SK-N-SH (cell line): Measurements from ENCODE around the gene MBD3L4. TPM values are rescaled to one million over a fixed set of nuclear protein-coding genes. Genes with fewer than 3 reads are reported as not detected.

ENCODE experiments used
- CTCF ChIA-PET: fragments of 300-600, 350-600 bp; formaldehyde crosslinking; extraction: SDS; loops from one replicate; lab custom pipeline; 2021; lab: Yijun Ruan, JAX
- POLR2A ChIA-PET: fragments of 350-600 bp; sonication (Branson Sonifier 250); formaldehyde crosslinking; extraction: SDS; loops from one replicate; lab custom pipeline; 2020; ENCODE audit warnings: antibody characterized with exemption, inconsistent platforms; lab: Yijun Ruan, JAX
- DNase-seq: peaks from one replicate; pipeline ENCODE4 v3.0.0; 2012
- H2AFZ ChIP-seq: fragments of 200-600 bp; sonication (generic); 2 replicates; pipeline ENCODE4 v1.8.1; 2016; ENCODE audit warnings: antibody characterized with exemption, mild to moderate bottlenecking, low read depth
- H3F3A ChIP-seq: fragments of 200-600 bp; sonication (generic); replicated peaks from 2 replicates; pipeline ENCODE3; 2016; ENCODE audit warnings: antibody characterized with exemption, mild to moderate bottlenecking; ENCODE audit not compliant: insufficient read depth
- H3K27ac ChIP-seq, 2 experiments: fragments of 200-500 bp in 1 of 2; fragments of 200-600 bp in 1 of 2; sonication (Bioruptor generic) in 1 of 2; sonication (generic), shearing (Covaris generic) in 1 of 2; 2 replicates each; pipeline versions ENCODE4 v1.5.1 to v1.6.1; 2014 to 2016; ENCODE audit warnings: low read depth in 2 of 2, inconsistent platforms in 1 of 2, low read length in 1 of 2, mild to moderate bottlenecking in 1 of 2, mixed read lengths in 1 of 2
- H3K27me3 ChIP-seq: fragments of 200-600 bp; sonication (generic), shearing (Covaris generic); 2 replicates; pipeline ENCODE4 v1.6.1; 2016; ENCODE audit warnings: mixed run types; ENCODE audit not compliant: insufficient read depth
- H3K36me3 ChIP-seq, 2 experiments: fragments of 200-500 bp in 1 of 2; fragments of 200-600 bp in 1 of 2; sonication (Bioruptor generic) in 1 of 2; sonication (generic) in 1 of 2; replicated peaks in 1 of 2; 2 replicates each; pipeline versions ENCODE3 to v1.5.1; 2014 to 2016; ENCODE audit warnings: low read length in 1 of 2, mild to moderate bottlenecking in 1 of 2; ENCODE audit not compliant: insufficient read depth in 2 of 2, control insufficient read depth in 1 of 2
- H3K4me1 ChIP-seq, 2 experiments: fragments of 200-500 bp in 1 of 2; fragments of 200-600 bp in 1 of 2; sonication (Bioruptor generic) in 1 of 2; sonication (generic), shearing (Covaris generic) in 1 of 2; 2 replicates each; pipeline versions ENCODE4 v1.5.1 to v1.6.1; 2014 to 2016; ENCODE audit warnings: low read depth in 1 of 2, low read length in 1 of 2, mixed run types in 1 of 2; ENCODE audit not compliant: insufficient read depth in 2 of 2, control insufficient read depth in 1 of 2
- H3K4me2 ChIP-seq: fragments of 200-600 bp; sonication (generic), shearing (Covaris generic); 2 replicates; pipeline ENCODE4 v1.6.1; 2017; ENCODE audit warnings: mixed run types
- H3K4me3 ChIP-seq, 2 experiments: fragments of 200-500 bp in 1 of 2; fragments of 200-600 bp in 1 of 2; sonication (Bioruptor generic) in 1 of 2; sonication (generic), shearing (Covaris generic) in 1 of 2; 2 replicates each; pipeline versions ENCODE4 v1.5.1 to v1.8.1; 2014 to 2016; ENCODE audit warnings: low read depth in 2 of 2, inconsistent platforms in 1 of 2, low read length in 1 of 2, mild to moderate bottlenecking in 1 of 2, mixed read lengths in 1 of 2, moderate library complexity in 1 of 2
- H3K79me2 ChIP-seq: fragments of 200-600 bp; sonication (generic); 2 replicates; pipeline ENCODE4 v1.8.1; 2017; ENCODE audit warnings: mild to moderate bottlenecking; ENCODE audit not compliant: insufficient read depth
- H3K9ac ChIP-seq: fragments of 200-600 bp; sonication (generic); 2 replicates; pipeline ENCODE4 v1.6.1; 2017; ENCODE audit warnings: mixed run types
- H3K9me2 ChIP-seq: fragments of 200-600 bp; sonication (generic); 2 replicates; pipeline ENCODE4 v1.6.1; 2017; ENCODE audit warnings: mixed run types
- H3K9me3 ChIP-seq: fragments of 200-600 bp; sonication (generic); 2 replicates; pipeline ENCODE4 v1.6.1; 2017; ENCODE audit warnings: mixed run types, mild to moderate bottlenecking, moderate library complexity
- H4K20me1 ChIP-seq: fragments of 200-600 bp; sonication (generic); 2 replicates; pipeline ENCODE4 v1.6.1; 2017; ENCODE audit warnings: mild to moderate bottlenecking, mixed run types; ENCODE audit not compliant: insufficient read depth
- ELF1 ChIP-seq: IDR thresholded peaks from 2 replicates; pipeline ENCODE4 v1.4.0; 2012
- EZH2phosphoT487 ChIP-seq: fragments of 200-600 bp; sonication (generic); IDR thresholded peaks from 2 replicates; pipeline ENCODE4 v1.6.1; 2017; ENCODE audit warnings: low read depth, mixed run types, mild to moderate bottlenecking, antibody characterized with exemption, moderate library complexity, borderline replicate concordance
- FOSL2 ChIP-seq: IDR thresholded peaks from 2 replicates; pipeline ENCODE4 v1.4.0; 2012; ENCODE audit warnings: low read depth, mild to moderate bottlenecking, moderate library complexity, borderline replicate concordance
- FOXJ3 ChIP-seq: sonication (generic); formaldehyde crosslinking; IDR thresholded peaks from 2 replicates; pipeline ENCODE4 v1.5.1; 2020; ENCODE audit warnings: mild to moderate bottlenecking, missing genetic modification reagents
- FOXM1 ChIP-seq: IDR thresholded peaks from 2 replicates; pipeline ENCODE4 v1.4.0; 2012; ENCODE audit warnings: low read depth, mild to moderate bottlenecking
- GABPA ChIP-seq: IDR thresholded peaks from 2 replicates; pipeline ENCODE4 v1.4.0; 2012; ENCODE audit warnings: low read depth, mild to moderate bottlenecking
- MEF2A ChIP-seq: IDR thresholded peaks from 2 replicates; pipeline ENCODE4 v1.4.0; 2012; ENCODE audit warnings: low read depth, borderline replicate concordance
- NRF1 ChIP-seq: IDR thresholded peaks from 2 replicates; pipeline ENCODE4 v1.6.1; 2012; ENCODE audit warnings: low read depth, mild to moderate bottlenecking, low read length
- RFX5 ChIP-seq: IDR thresholded peaks from 2 replicates; pipeline ENCODE4 v1.6.1; 2012; ENCODE audit warnings: mild to moderate bottlenecking, improper control_type of control experiment, low read length
- RXRA ChIP-seq: IDR thresholded peaks from 2 replicates; pipeline ENCODE4 v1.4.0; 2012; ENCODE audit warnings: low read depth, mild to moderate bottlenecking, borderline replicate concordance
- SIN3A ChIP-seq: IDR thresholded peaks from 2 replicates; pipeline ENCODE4 v1.6.1; 2012; ENCODE audit warnings: low read depth, mild to moderate bottlenecking, low read length, moderate library complexity, borderline replicate concordance
- SMC3 ChIP-seq: IDR thresholded peaks from 2 replicates; pipeline ENCODE4 v1.6.1; 2012; ENCODE audit warnings: low read depth, low read length, improper control_type of control experiment
- TEAD4 ChIP-seq: IDR thresholded peaks from 2 replicates; pipeline ENCODE4 v1.4.0; 2012; ENCODE audit warnings: mild to moderate bottlenecking, borderline replicate concordance; ENCODE audit not compliant: insufficient read depth
- WGBS: methylation state at CpG from one replicate; pipeline ENCODE4 v1.1.6; 2017; ENCODE audit warnings: low lambda C conversion rate; 5-methylcytosine and 5-hydroxymethylcytosine counted together
- polyA plus RNA-seq, 3 experiments: library from polyadenylated mRNA; depleted of rRNA; stranded (reverse); fragments of >200 nt; gene quantifications; 2 replicates each; pipeline ENCODE4 v1.2.3, GENCODE V29; 2012
- TF ChIP-seq, protein P1 (sequence below): IDR thresholded peaks from 2 replicates; pipeline ENCODE4 v1.4.0; 2012; ENCODE audit warnings: low read depth
- TF ChIP-seq, protein P2 (sequence below): IDR thresholded peaks from 2 replicates; pipeline ENCODE4 v1.6.1; 2012; ENCODE audit warnings: mild to moderate bottlenecking, low read depth, low read length, moderate library complexity
- TF ChIP-seq, protein P3 (sequence below): fragments of 150-350 bp; IDR thresholded peaks from 2 replicates; pipeline ENCODE4 v1.6.1; 2017; ENCODE audit warnings: antibody characterized with exemption, low read length, low read depth, borderline replicate concordance
- TF ChIP-seq, protein P4 (sequence below): fragments of 200-600 bp; sonication (generic); IDR thresholded peaks from 2 replicates; pipeline ENCODE4 v1.6.1; 2017; ENCODE audit warnings: antibody characterized with exemption, mild to moderate bottlenecking, moderate library complexity

Gene MBD3L4
- polyA plus RNA-seq, 1 of the 3 experiments (the other 2 are of a cell fraction): not detected

DNA sequence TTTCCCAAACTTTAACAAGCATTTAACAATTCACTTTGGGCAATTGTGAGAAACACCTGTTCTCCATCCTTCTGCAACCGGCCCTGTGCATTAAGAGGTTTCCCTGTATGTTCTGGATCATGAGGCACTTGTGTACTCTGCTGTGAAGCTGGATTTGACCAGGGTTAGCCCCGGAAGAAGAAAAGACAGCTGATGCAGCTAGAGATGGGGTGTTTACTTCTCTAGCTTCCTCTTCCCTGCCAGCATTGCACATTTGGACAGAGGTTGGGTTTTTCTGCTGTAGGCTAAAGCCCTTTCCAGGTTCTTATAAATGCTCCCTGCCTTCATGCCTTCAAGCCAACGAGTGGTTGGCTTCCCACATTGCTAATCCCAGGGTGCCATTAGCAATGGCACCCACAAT is 39.6 kb downstream of the MBD3L4 start:
- Histone ChIP-seq H3K4me3 (no peak overlapping the region), H3K4me1 (no peaks in the 10 kb centered on the region), H3F3A (no peaks in the 10 kb centered on the region), H3K79me2 (no peaks in the 10 kb centered on the region), H3K9ac (no peak overlapping the region), H3K36me3 (no peaks in the 10 kb centered on the region), H2AFZ (no peak overlapping the region), H4K20me1 (no peaks in the 10 kb centered on the region), H3K27me3 (peaks cover 5% of the 10 kb centered on the region; the same call in 1 of the 2 replicates), H3K27ac (no peak overlapping the region), H3K9me3 (no peaks in the 10 kb centered on the region), H3K9me2 (no peaks in the 10 kb centered on the region), H3K4me2 (no peak overlapping the region)
- TF ChIP-seq MEF2A (no peak), FOXJ3 (CRISPR knock-in tag) (no peak), FOSL2 (no peak), RFX5 (no peak), NRF1 (no peak), EZH2phosphoT487 (no peak), ELF1 (no peak), TEAD4 (no peak), GABPA (no peak), SMC3 (no peak), FOXM1 (no peak)
- TF ChIP-seq, protein P1, sequence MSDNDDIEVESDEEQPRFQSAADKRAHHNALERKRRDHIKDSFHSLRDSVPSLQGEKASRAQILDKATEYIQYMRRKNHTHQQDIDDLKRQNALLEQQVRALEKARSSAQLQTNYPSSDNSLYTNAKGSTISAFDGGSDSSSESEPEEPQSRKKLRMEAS: no peak
- TF ChIP-seq, protein P2, sequence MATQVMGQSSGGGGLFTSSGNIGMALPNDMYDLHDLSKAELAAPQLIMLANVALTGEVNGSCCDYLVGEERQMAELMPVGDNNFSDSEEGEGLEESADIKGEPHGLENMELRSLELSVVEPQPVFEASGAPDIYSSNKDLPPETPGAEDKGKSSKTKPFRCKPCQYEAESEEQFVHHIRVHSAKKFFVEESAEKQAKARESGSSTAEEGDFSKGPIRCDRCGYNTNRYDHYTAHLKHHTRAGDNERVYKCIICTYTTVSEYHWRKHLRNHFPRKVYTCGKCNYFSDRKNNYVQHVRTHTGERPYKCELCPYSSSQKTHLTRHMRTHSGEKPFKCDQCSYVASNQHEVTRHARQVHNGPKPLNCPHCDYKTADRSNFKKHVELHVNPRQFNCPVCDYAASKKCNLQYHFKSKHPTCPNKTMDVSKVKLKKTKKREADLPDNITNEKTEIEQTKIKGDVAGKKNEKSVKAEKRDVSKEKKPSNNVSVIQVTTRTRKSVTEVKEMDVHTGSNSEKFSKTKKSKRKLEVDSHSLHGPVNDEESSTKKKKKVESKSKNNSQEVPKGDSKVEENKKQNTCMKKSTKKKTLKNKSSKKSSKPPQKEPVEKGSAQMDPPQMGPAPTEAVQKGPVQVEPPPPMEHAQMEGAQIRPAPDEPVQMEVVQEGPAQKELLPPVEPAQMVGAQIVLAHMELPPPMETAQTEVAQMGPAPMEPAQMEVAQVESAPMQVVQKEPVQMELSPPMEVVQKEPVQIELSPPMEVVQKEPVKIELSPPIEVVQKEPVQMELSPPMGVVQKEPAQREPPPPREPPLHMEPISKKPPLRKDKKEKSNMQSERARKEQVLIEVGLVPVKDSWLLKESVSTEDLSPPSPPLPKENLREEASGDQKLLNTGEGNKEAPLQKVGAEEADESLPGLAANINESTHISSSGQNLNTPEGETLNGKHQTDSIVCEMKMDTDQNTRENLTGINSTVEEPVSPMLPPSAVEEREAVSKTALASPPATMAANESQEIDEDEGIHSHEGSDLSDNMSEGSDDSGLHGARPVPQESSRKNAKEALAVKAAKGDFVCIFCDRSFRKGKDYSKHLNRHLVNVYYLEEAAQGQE: no peak
- TF ChIP-seq, protein P3, sequence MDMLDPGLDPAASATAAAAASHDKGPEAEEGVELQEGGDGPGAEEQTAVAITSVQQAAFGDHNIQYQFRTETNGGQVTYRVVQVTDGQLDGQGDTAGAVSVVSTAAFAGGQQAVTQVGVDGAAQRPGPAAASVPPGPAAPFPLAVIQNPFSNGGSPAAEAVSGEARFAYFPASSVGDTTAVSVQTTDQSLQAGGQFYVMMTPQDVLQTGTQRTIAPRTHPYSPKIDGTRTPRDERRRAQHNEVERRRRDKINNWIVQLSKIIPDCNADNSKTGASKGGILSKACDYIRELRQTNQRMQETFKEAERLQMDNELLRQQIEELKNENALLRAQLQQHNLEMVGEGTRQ: no peak
- CTCF ChIA-PET: no interaction called here
- POLR2A ChIA-PET: no interaction called here
- no peak for DNase-seq
- 3% methylated on average over 3 of the region's 3 CpGs for WGBS

DNA sequence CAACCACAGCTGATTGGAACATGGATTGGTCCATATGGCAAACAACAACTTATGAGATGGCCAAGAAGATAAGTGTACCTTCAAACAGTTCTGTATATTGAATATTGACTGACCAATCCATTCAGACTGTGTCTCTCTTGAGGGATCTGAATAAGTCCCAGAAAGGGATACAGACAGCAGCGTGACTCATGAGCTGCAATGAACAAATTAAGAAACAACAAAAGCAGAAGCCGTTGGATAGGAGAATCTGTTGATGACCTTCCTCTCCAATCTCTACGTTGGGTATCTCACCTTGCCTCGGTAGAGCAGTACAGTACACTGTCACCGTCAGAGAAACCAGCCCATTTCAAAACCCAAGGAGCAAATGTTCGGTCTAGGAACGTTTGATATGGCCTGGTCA is 40.0 kb downstream of the MBD3L4 start:
- no peak overlapping the region for H3K27ac ChIP-seq
- no peak overlapping the region for H3K4me2 ChIP-seq
- no peaks in the 10 kb centered on the region for H3K36me3 ChIP-seq
- no peaks in the 10 kb centered on the region for H3K4me1 ChIP-seq
- no peak for DNase-seq
- no peaks in the 10 kb centered on the region for H3K9me2 ChIP-seq
- no peaks in the 10 kb centered on the region for H3K9me3 ChIP-seq
- no peaks in the 10 kb centered on the region for H3K79me2 ChIP-seq
- H3K27me3 ChIP-seq: peaks cover 5% of the 10 kb centered on the region; the same call in 1 of the 2 replicates
- WGBS: 2% methylated on average over 7 of the region's 7 CpGs
- no peak for TF ChIP-seq FOSL2
- no peak for TF ChIP-seq SIN3A
- TF ChIP-seq, protein P1: no peak
- no peak for TF ChIP-seq RXRA
- TF ChIP-seq, protein P4, sequence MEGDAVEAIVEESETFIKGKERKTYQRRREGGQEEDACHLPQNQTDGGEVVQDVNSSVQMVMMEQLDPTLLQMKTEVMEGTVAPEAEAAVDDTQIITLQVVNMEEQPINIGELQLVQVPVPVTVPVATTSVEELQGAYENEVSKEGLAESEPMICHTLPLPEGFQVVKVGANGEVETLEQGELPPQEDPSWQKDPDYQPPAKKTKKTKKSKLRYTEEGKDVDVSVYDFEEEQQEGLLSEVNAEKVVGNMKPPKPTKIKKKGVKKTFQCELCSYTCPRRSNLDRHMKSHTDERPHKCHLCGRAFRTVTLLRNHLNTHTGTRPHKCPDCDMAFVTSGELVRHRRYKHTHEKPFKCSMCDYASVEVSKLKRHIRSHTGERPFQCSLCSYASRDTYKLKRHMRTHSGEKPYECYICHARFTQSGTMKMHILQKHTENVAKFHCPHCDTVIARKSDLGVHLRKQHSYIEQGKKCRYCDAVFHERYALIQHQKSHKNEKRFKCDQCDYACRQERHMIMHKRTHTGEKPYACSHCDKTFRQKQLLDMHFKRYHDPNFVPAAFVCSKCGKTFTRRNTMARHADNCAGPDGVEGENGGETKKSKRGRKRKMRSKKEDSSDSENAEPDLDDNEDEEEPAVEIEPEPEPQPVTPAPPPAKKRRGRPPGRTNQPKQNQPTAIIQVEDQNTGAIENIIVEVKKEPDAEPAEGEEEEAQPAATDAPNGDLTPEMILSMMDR: no peak
- no peak for TF ChIP-seq EZH2phosphoT487
- no peak overlapping the region for H3K4me3 ChIP-seq
- H3F3A ChIP-seq: no peaks in the 10 kb centered on the region
- ChIA-PET POLR2A (no interaction called here), CTCF (no interaction called here)
- no peak overlapping the region for H3K9ac ChIP-seq
- no peak overlapping the region for H2AFZ ChIP-seq
- no peaks in the 10 kb centered on the region for H4K20me1 ChIP-seq
